ENCODE data around the gene DNAJA3. TPM values are rescaled to one million over a fixed set of nuclear protein-coding genes. Genes with fewer than 3 reads are reported as not detected.

Gene DNAJA3
- total and polyA plus RNA-seq, 2 donors (not counting 3 experiments of a cell fraction or from before 2014, with no cell fraction given): 33.4 to 45.4 TPM

DNA sequence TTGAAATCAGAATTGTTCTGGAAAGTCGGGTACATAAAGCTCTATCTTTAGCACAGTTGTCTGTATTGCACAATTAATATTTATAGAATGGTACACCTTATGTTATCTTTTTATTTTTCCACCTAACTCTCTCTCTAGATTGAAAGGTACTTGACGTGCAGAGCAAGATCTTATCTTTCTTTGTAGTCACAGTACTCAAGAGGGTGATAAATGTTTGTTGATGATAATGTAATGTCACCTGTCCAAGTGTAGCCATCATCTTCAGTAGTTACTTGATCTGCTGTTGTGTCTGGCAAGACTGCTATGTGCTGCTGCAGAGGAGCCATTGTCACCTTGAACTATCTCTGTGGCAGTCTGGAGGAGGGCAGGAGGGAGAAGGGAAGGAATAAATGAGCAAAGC lies 55.9 kb downstream of the DNAJA3 start:
- Histone ChIP-seq H3K9me1 (replicated peaks; ENCODE audit: control insufficient read depth, extremely low read depth, insufficient read depth, low read length) (no peaks in the 10 kb centered on the region), H3K9ac (replicated peaks; ENCODE audit: extremely low read depth, insufficient read depth, low read length) (no peak overlapping the region), H3K4me1 (ENCODE audit: control insufficient read depth, extremely low read depth, insufficient read depth, low read length) (peaks cover 15% of the 10 kb centered on the region), H3K27me3 (ENCODE audit: control insufficient read depth in 2 of 2, insufficient read depth in 2 of 2, low read length in 2 of 2) (no peaks in the 10 kb centered on the region), H3K36me3 (ENCODE audit: control insufficient read depth in 2 of 2, extremely low read depth in 1 of 2, insufficient read depth in 2 of 2, low read length in 2 of 2) (peaks cover 0 to 3% of the 10 kb centered on the region in 2 experiments), H3K9me3 (replicated peaks; ENCODE audit: control insufficient read depth, insufficient read depth, low read length) (no peaks in the 10 kb centered on the region), H3K4me2 (ENCODE audit: insufficient read depth, low read length) (no peak overlapping the region), H3K4me3 (replicated peaks in 1 of 3; ENCODE audit: insufficient read depth in 1 of 3, low read depth in 1 of 3, low read length in 3 of 3) (no peak overlapping the region), H4K20me1 (replicated peaks; ENCODE audit: control insufficient read depth, extremely low read depth, insufficient read depth, low read length) (peaks cover 2% of the 10 kb centered on the region), H3K79me2 (ENCODE audit: control insufficient read depth, insufficient read depth, low read length) (peaks cover 37% of the 10 kb centered on the region), H3K27ac (ENCODE audit: insufficient read depth, low read depth, low read length) (no peak overlapping the region), H2AFZ (ENCODE audit: low read depth, low read length) (no peak overlapping the region)
- POLR2A ChIA-PET: no interaction called here
- TF ChIP-seq JUN (IDR thresholded peaks at IDR 0.05; ENCODE audit: borderline replicate concordance, insufficient read depth, insufficient read length, low read depth) (no peak), GATA2 (IDR thresholded peaks at IDR 0.05; ENCODE audit: insufficient read depth, insufficient read length, low read depth, low read length) (no peak), MYC (IDR thresholded peaks at IDR 0.05; ENCODE audit: low read depth, low read length) (no peak), POLR2A (IDR thresholded peaks at IDR 0.05; ENCODE audit: low read depth, low read length) (no peak), CTCF (IDR thresholded peaks at IDR 0.05; ENCODE audit: extremely low read depth in 1 of 2, insufficient read depth in 1 of 2, low read depth in 1 of 2, low read length in 2 of 2) (no peak)
- CTCF ChIA-PET: interaction anchor here (1.0 kb wide), 2 partner anchors 67 to 104 kb away, joined by 3 read pairs; no protein-coding TSS in a partner anchor
- dilution Hi-C loops (cut with MboI; ENCODE audit: extremely low pct_ligation_motif_present, low sequenced_read_pairs) (no loop called here), intact Hi-C loops (cut with micrococcal nuclease) (no loop called here)
- no TSS peak for BruUV-seq (replicated peaks)
- DNase-seq (ENCODE audit: low read depth, low spot score) (no peak), FAIRE-seq (no peak)

DNA sequence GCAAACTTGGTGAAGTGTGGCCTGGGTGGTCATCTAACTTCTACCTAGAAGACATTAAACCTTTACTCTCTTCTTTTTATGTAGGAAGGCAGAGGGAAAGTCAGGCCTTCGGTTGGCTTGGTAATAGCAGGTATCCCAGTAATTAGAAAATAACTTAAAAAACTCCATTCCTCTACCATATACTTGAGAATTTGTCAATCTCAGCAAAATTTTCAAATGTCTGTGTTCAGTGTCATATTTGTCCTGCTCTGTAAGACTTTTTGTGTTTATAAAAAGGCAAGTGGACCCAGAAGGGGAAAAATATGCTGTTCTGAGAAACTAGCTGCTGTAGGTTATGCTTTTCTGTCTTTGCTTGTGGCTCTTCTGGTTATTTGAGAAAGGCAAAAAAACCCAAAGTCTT lies 56.3 kb downstream of the DNAJA3 start:
- intact Hi-C loops (cut with micrococcal nuclease): no loop called here
- DNase-seq (ENCODE audit: low read depth, low spot score) (no peak), FAIRE-seq (no peak)
- Histone ChIP-seq H3K9ac (replicated peaks; ENCODE audit: extremely low read depth, insufficient read depth, low read length) (no peak overlapping the region), H3K4me3 (replicated peaks in 1 of 3; ENCODE audit: insufficient read depth in 1 of 3, low read depth in 1 of 3, low read length in 3 of 3) (no peak overlapping the region), H3K9me3 (replicated peaks; ENCODE audit: control insufficient read depth, insufficient read depth, low read length) (no peaks in the 10 kb centered on the region), H3K36me3 (ENCODE audit: control insufficient read depth in 2 of 2, extremely low read depth in 1 of 2, insufficient read depth in 2 of 2, low read length in 2 of 2) (peaks cover 0 to 3% of the 10 kb centered on the region in 2 experiments), H3K79me2 (ENCODE audit: control insufficient read depth, insufficient read depth, low read length) (peaks cover 33% of the 10 kb centered on the region), H3K27me3 (ENCODE audit: control insufficient read depth in 2 of 2, insufficient read depth in 2 of 2, low read length in 2 of 2) (no peaks in the 10 kb centered on the region), H3K4me2 (ENCODE audit: insufficient read depth, low read length) (no peak overlapping the region), H2AFZ (ENCODE audit: low read depth, low read length) (no peak overlapping the region), H3K27ac (ENCODE audit: insufficient read depth, low read depth, low read length) (no peak overlapping the region), H3K4me1 (ENCODE audit: control insufficient read depth, extremely low read depth, insufficient read depth, low read length) (peaks cover 15% of the 10 kb centered on the region), H3K9me1 (replicated peaks; ENCODE audit: control insufficient read depth, extremely low read depth, insufficient read depth, low read length) (no peaks in the 10 kb centered on the region), H4K20me1 (replicated peaks; ENCODE audit: control insufficient read depth, extremely low read depth, insufficient read depth, low read length) (peaks cover 2% of the 10 kb centered on the region)
- dilution Hi-C loops (cut with MboI; ENCODE audit: extremely low pct_ligation_motif_present, low sequenced_read_pairs): no loop called here
- ChIA-PET CTCF (interaction anchor here (0.7 to 1.0 kb wide), 2 partner anchors 17 to 103 kb away, joined by 3 read pairs; no protein-coding TSS in a partner anchor), POLR2A (no interaction called here)
- TF ChIP-seq POLR2AphosphoS5 (IDR thresholded peaks at IDR 0.05; ENCODE audit: insufficient read depth, low read depth, low read length) (no peak), CTCF (IDR thresholded peaks at IDR 0.05; ENCODE audit: extremely low read depth in 1 of 2, insufficient read depth in 1 of 2, low read depth in 1 of 2, low read length in 2 of 2) (no peak), MYC (IDR thresholded peaks at IDR 0.05; ENCODE audit: low read depth, low read length) (no peak), EZH2 (IDR thresholded peaks at IDR 0.05; ENCODE audit: borderline replicate concordance, low read depth, low read length, severe bottlenecking) (no peak), JUN (IDR thresholded peaks at IDR 0.05; ENCODE audit: borderline replicate concordance, insufficient read depth, insufficient read length, low read depth) (no peak)
- TF ChIP-seq, protein P1, sequence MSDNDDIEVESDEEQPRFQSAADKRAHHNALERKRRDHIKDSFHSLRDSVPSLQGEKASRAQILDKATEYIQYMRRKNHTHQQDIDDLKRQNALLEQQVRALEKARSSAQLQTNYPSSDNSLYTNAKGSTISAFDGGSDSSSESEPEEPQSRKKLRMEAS (IDR thresholded peaks at IDR 0.05; ENCODE audit: insufficient read depth, insufficient read length): no peak
- BruUV-seq (replicated peaks): no TSS peak

Data from endothelial cell of umbilical vein (primary cell).